B cell (primary cell): ENCODE data around the gene DCTPP1. TPM values are rescaled to one million over a fixed set of nuclear protein-coding genes. Genes with fewer than 3 reads are reported as not detected.
"Not testable (repeated sequence)": the region's sequence is repeated elsewhere in the genome, so short reads cannot be mapped to it uniquely, and the experiment has no call there.

ENCODE experiments used
- ATAC-seq: fragments of 200-7000 bp; cut with Tn5 transposase; one replicate; pipeline ENCODE4 v1.10.0; 2021; ENCODE audit warnings: low read depth, mild to moderate bottlenecking, moderate number of reproducible peaks, moderate library complexity
- CTCF ChIA-PET: fragments of 350-600 bp; sonication (Branson Sonifier 250); formaldehyde crosslinking; loops from one replicate; lab custom pipeline; 2021; ENCODE audit warnings: antibody characterized with exemption, inconsistent platforms; lab: Charles Lee
- POLR2A ChIA-PET: fragments of 350-600 bp; sonication (Branson Sonifier 250); formaldehyde crosslinking; loops from one replicate; lab custom pipeline; 2021; ENCODE audit warnings: antibody characterized with exemption; lab: Charles Lee
- DNase-seq: peaks from one replicate; pipeline ENCODE4 v3.0.0; 2013
- H2AFZ ChIP-seq: 2 replicates; pipeline ENCODE4 v1.6.1; 2012; ENCODE audit warnings: mild to moderate bottlenecking, low read depth, low read length; ENCODE audit not compliant: insufficient read depth, poor library complexity, severe bottlenecking
- H3K27ac ChIP-seq, 2 donors: 1 replicate in 1 of 2; 2 replicates in 1 of 2; pipeline ENCODE4 v1.5.1; 2012 to 2013; ENCODE audit warnings: low read length in 2 of 2, mild to moderate bottlenecking in 2 of 2, moderate library complexity in 1 of 2
- H3K27me3 ChIP-seq, 4 experiments: fragments of 200-600 bp in 1 of 4; sonication (generic) in 1 of 4; replicated peaks in 1 of 4; 1 replicate in 2 of 4; 2 replicates in 2 of 4; pipeline versions ENCODE4 v1.6.1 to v1.7.0; 2013 to 2016; ENCODE audit warnings: low read length in 3 of 4, mild to moderate bottlenecking in 2 of 4, mixed read lengths in 1 of 4, moderate library complexity in 1 of 4; ENCODE audit not compliant: insufficient read depth in 4 of 4, control insufficient read depth in 3 of 4; ENCODE audit errors: control extremely low read depth in 1 of 4
- H3K36me3 ChIP-seq, 2 experiments: replicated peaks in 1 of 2; 1 replicate in 1 of 2; 2 replicates in 1 of 2; pipeline versions ENCODE4 v1.6.1 to v1.7.1; 2013; ENCODE audit warnings: low read length in 1 of 2; ENCODE audit not compliant: insufficient read depth in 2 of 2, control insufficient read depth in 1 of 2; ENCODE audit errors: control extremely low read depth in 1 of 2, extremely low read depth in 1 of 2
- H3K4me1 ChIP-seq, 2 donors: fragments of 200-600 bp in 1 of 2; sonication (generic) in 1 of 2; 1 replicate in 1 of 2; 2 replicates in 1 of 2; pipeline versions ENCODE4 v1.5.1 to v1.6.1; 2013 to 2017; ENCODE audit warnings: low read length in 2 of 2; ENCODE audit not compliant: control insufficient read depth in 2 of 2, insufficient read depth in 2 of 2
- H3K4me2 ChIP-seq: replicated peaks from 2 replicates; pipeline ENCODE3; 2012; ENCODE audit warnings: mild to moderate bottlenecking, low read depth, low read length; ENCODE audit not compliant: poor library complexity, severe bottlenecking
- H3K4me3 ChIP-seq, 5 experiments: fragments of 200-600 bp in 1 of 5; sonication (generic) in 1 of 5; 1 replicate in 3 of 5; 2 replicates in 2 of 5; pipeline versions ENCODE4 v1.5.1 to v1.7.0; 2011 to 2016; ENCODE audit warnings: low read length in 4 of 5, mild to moderate bottlenecking in 4 of 5, low read depth in 2 of 5, control low read depth in 1 of 5, moderate library complexity in 1 of 5; ENCODE audit not compliant: insufficient read depth in 1 of 5; ENCODE audit errors: control extremely low read depth in 1 of 5, extremely low read depth in 1 of 5
- H3K79me2 ChIP-seq: fragments of 200-600 bp; sonication (generic); one replicate; pipeline ENCODE4 v1.6.0; 2016; ENCODE audit warnings: low read length; ENCODE audit not compliant: control insufficient read depth, insufficient read depth
- H3K9ac ChIP-seq: fragments of 200-600 bp; sonication (generic); 2 replicates; pipeline ENCODE4 v1.6.1; 2017; ENCODE audit warnings: mild to moderate bottlenecking, low read length, moderate library complexity
- H3K9me3 ChIP-seq, 3 donors: one replicate each; pipeline versions ENCODE4 v1.6.1 to v1.7.1; 2013; ENCODE audit warnings: low read length in 2 of 3; ENCODE audit not compliant: control insufficient read depth in 2 of 3, insufficient read depth in 1 of 3; ENCODE audit errors: control extremely low read depth in 1 of 3
- H4K20me1 ChIP-seq: 2 replicates; pipeline ENCODE4 v1.6.0; 2012; ENCODE audit warnings: mild to moderate bottlenecking, low read length; ENCODE audit not compliant: insufficient read depth, control insufficient read depth, poor library complexity, severe bottlenecking
- H3K27ac Mint-ChIP-seq: one replicate; pipeline ENCODE4 v1.8.0; 2021; ENCODE audit warnings: mixed read lengths
- H3K27me3 Mint-ChIP-seq: one replicate; pipeline ENCODE4 v1.8.0; 2021; ENCODE audit warnings: mixed read lengths
- H3K4me1 Mint-ChIP-seq: one replicate; pipeline ENCODE4 v1.8.0; 2021; ENCODE audit warnings: mixed read lengths
- H3K4me3 Mint-ChIP-seq: one replicate; pipeline ENCODE4 v1.8.0; 2021; ENCODE audit warnings: mixed read lengths
- H3K9me3 Mint-ChIP-seq: one replicate; pipeline ENCODE4 v1.8.0; 2022; ENCODE audit warnings: mixed read lengths; ENCODE audit not compliant: insufficient read depth
- CTCF ChIP-seq: fragments of 200-600 bp; IDR thresholded peaks from one replicate; pipeline ENCODE4 v1.8.0; 2022; ENCODE audit warnings: antibody characterized with exemption, mild to moderate bottlenecking
- EZH2 ChIP-seq: IDR thresholded peaks from 2 replicates; pipeline ENCODE4 v1.6.1; 2012; ENCODE audit warnings: borderline replicate concordance, low read depth, mild to moderate bottlenecking, moderate library complexity, low read length; ENCODE audit not compliant: insufficient read depth, poor library complexity, severe bottlenecking
- WGBS: methylation state at CpG from one replicate; pipeline ENCODE4 v1.1.5; 2013; ENCODE audit warnings: missing lambda C conversion rate; ENCODE audit not compliant: insufficient coverage; 5-methylcytosine and 5-hydroxymethylcytosine counted together
- intact Hi-C: fragments of 100-400 bp; cut with micrococcal nuclease; formaldehyde crosslinking; loops from one replicate; pipeline ENCODE4 v1.10.0; 2022
- polyA plus RNA-seq: library from polyadenylated mRNA; depleted of rRNA; stranded (reverse); fragments of >200 nt; gene quantifications from 2 replicates; pipeline ENCODE4 v1.2.3, GENCODE V29; 2012
- total RNA-seq, 2 donors: library from RNA; stranded (reverse); fragments of 120-200 nt in 1 of 2; gene quantifications; 1 replicate in 1 of 2; 2 replicates in 1 of 2; pipeline versions ENCODE4 v1.2.3 to v1.2.4, GENCODE V29; 2013 to 2022

Gene DCTPP1
- total and polyA plus RNA-seq, 2 donors (not counting 1 experiment from before 2014, with no cell fraction given), result 25.0 to 30.3 TPM

DNA sequence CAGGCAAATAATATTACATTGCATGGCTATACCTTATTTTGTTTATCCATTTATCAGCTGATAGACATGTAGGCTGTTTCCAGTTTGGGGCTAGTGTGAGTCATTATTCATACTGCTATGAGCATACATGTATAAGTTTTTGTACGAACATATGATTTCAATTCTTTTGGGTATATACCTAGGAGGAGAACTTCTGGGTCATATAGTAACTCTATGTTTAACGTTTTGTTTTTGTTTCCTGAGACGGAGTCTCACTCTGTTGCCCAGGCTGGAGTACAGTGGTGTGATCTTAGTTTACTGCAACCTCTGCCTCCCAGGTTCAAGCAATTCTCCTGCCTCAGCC is 40.3 kb upstream of the DCTPP1 start:
- H3K9me3 Mint-ChIP-seq, result no peaks in the 10 kb centered on the region
- Histone ChIP-seq H4K20me1 (no peaks in the 10 kb centered on the region), H3K36me3 (peaks cover 0 to 7% of the 10 kb centered on the region in 2 experiments), H3K9me3 (no peaks in the 10 kb centered on the region), H3K4me3 (no peak overlapping the region), H3K27me3 (no peaks in the 10 kb centered on the region), H2AFZ (peak overlapping the region; percentile 38), H3K4me1 (peaks cover 42 to 48% of the 10 kb centered on the region in 2 donors), H3K9ac (no peak overlapping the region), H3K27ac (peak overlapping the region; percentile 70 to 82), H3K79me2 (peaks cover 22% of the 10 kb centered on the region), H3K4me2 (peak overlapping the region; percentile 94)
- H3K27me3 Mint-ChIP-seq, result no peaks in the 10 kb centered on the region
- no peak for TF ChIP-seq EZH2
- TF ChIP-seq CTCF, result no peak
- peak overlapping the region; percentile 44 for H3K4me3 Mint-ChIP-seq
- POLR2A ChIA-PET, result interaction anchor here (0.6 to 5.7 kb wide), 3 partner anchors 9 to 23 kb away, joined by 3 to 74 read pairs (median 5); no protein-coding TSS in a partner anchor
- no peak for ATAC-seq
- WGBS, result 100% methylated on average over 1 of the region's 3 CpGs
- DNase-seq, result no peak
- peaks cover 39% of the 10 kb centered on the region for H3K4me1 Mint-ChIP-seq
- CTCF ChIA-PET, result interaction anchor here (0.7 to 6.5 kb wide), 5 partner anchors 8 to 126 kb away, joined by 3 to 77 read pairs (median 4); partner anchors contain the start of genes DCTPP1 and SEPHS2
- H3K27ac Mint-ChIP-seq, result peak overlapping the region; percentile 88
- intact Hi-C loops, result loop anchor here (5.0 kb wide), 2 partner anchors 38 to 93 kb away; partner anchors contain the start of gene DCTPP1

DNA sequence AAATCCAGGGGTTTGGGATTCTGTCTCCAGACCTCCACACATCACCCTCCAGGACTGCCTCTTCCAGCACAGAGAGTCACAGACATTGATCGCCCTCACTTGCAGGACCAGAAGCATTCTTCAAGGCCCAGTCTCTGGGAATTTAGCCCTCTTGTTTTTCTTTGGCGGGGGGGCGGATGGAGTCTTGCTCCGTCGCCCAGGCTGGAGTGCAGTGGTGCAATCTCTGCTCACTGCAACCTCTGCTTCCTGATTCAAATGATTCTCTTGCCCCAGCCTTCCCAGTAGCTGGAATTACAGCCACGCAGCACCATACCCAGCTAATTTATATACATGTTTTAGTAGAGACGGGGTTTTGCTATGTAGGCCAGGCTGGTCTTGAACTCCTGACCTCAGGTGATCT is 34.2 kb upstream of the DCTPP1 start:
- Mint-ChIP-seq H3K9me3 (no peaks in the 10 kb centered on the region), H3K27me3 (no peaks in the 10 kb centered on the region), H3K4me3 (no peak overlapping the region), H3K4me1 (peaks cover 12% of the 10 kb centered on the region), H3K27ac (no peak overlapping the region)
- H4K20me1 ChIP-seq, result no peaks in the 10 kb centered on the region
- DNase-seq (no peak), ATAC-seq (no peak)
- H3K4me1 ChIP-seq, result peaks cover 5 to 24% of the 10 kb centered on the region in 2 donors
- no peak overlapping the region for H3K27ac ChIP-seq
- no peak overlapping the region for H3K4me3 ChIP-seq
- no peaks in the 10 kb centered on the region for H3K79me2 ChIP-seq
- no peak overlapping the region for H3K9ac ChIP-seq
- no peaks in the 10 kb centered on the region for H3K27me3 ChIP-seq
- H2AFZ ChIP-seq, result no peak overlapping the region
- H3K4me2 ChIP-seq, result no peak overlapping the region
- ChIA-PET POLR2A (interaction anchor here (0.5 to 0.7 kb wide), 4 partner anchors 11 to 662 kb away, joined by 3 to 11 read pairs (median 6); no protein-coding TSS in a partner anchor), CTCF (interaction anchor here (0.6 to 1.4 kb wide), 3 partner anchors 13 to 63 kb away, joined by 3 to 4 read pairs (median 3); no protein-coding TSS in a partner anchor)
- intact Hi-C loops, result no loop called here
- no peaks in the 10 kb centered on the region for H3K36me3 ChIP-seq
- TF ChIP-seq CTCF, result no peak
- no peak for TF ChIP-seq EZH2
- 100% methylated on average over 6 of the region's 7 CpGs for WGBS
- H3K9me3 ChIP-seq, result no peaks in the 10 kb centered on the region

DNA sequence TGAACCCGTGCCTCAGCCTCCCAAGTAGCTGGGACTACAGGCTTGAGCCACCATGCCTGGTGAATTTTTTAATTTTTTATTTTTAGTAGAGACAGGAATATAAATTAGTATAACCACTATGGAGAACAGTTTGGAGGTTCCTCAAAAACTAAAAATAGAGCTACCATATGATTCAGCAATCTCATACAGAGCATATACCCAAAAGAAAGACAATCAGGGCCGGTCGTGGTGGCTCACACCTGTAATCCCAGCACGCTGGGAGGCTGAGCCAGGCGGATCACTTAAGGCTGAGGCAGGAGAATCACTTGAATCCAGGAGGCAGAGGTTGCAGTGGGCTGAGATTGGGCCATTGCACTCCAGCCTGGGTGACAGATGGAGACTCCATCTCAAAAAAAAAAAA is 31.6 kb upstream of the DCTPP1 start:
- peaks cover 34% of the 10 kb centered on the region for H3K4me1 Mint-ChIP-seq
- H3K27me3 ChIP-seq, result not testable (repeated sequence)

More for the DNA sequence above, 31.6 kb upstream of the DCTPP1 start:
- H3K79me2 ChIP-seq, H4K20me1 ChIP-seq, H3K4me3 ChIP-seq, H2AFZ ChIP-seq, H3K9me3 ChIP-seq, H3K9me3 Mint-ChIP-seq, H3K4me2 ChIP-seq, H3K36me3 ChIP-seq, DNase-seq, ATAC-seq, H3K27me3 Mint-ChIP-seq, intact Hi-C loops, H3K4me3 Mint-ChIP-seq, H3K27ac ChIP-seq, H3K9ac ChIP-seq: not testable (repeated sequence)
- H3K27ac Mint-ChIP-seq, result peak overlapping the region; percentile 15
- WGBS, result 44% methylated on average over 4 of the region's 5 CpGs
- ChIA-PET CTCF (interaction anchor here (0.6 to 6.1 kb wide), 5 partner anchors 9 to 175 kb away, joined by 4 to 57 read pairs (median 4); partner anchors contain the start of genes DCTPP1 and ITGAL), POLR2A (interaction anchor here (0.7 to 1.2 kb wide), 3 partner anchors 9 to 30 kb away, joined by 3 to 9 read pairs (median 4); partner anchors contain the start of gene ITGAL)
- H3K4me1 ChIP-seq, result peaks cover 13 to 37% of the 10 kb centered on the region in 2 donors
